H1 (cell line): Measurements from ENCODE around the gene QRICH1. TPM values are rescaled to one million over a fixed set of nuclear protein-coding genes. Genes with fewer than 3 reads are reported as not detected.

Source experiments
- CHD1 ChIP-seq: IDR thresholded peaks from 2 replicates; pipeline ENCODE4 v1.6.1; 2012; ENCODE audit warnings: low read depth, low read length, improper control_type of control experiment
- CHD7 ChIP-seq: fragments of 300-600 bp; sonication (generic); IDR thresholded peaks from 2 replicates; pipeline ENCODE4 v1.7.1; 2012; ENCODE audit warnings: low read length, moderate library complexity, mild to moderate bottlenecking, inconsistent platforms; ENCODE audit not compliant: insufficient replicate concordance
- CREB1 ChIP-seq: IDR thresholded peaks from 2 replicates; pipeline ENCODE4 v1.6.1; 2012; ENCODE audit warnings: inconsistent platforms
- HDAC2 ChIP-seq, 2 experiments: fragments of 300-600 bp in 1 of 2; sonication (generic) in 1 of 2; IDR thresholded peaks; 2 replicates each; pipeline ENCODE4 v1.6.1; 2011 to 2012; ENCODE audit warnings: low read depth in 2 of 2, low read length in 2 of 2, mild to moderate bottlenecking in 2 of 2, moderate library complexity in 2 of 2, borderline replicate concordance in 1 of 2, inconsistent platforms in 1 of 2
- HDAC6 ChIP-seq: IDR thresholded peaks from one replicate; pipeline ENCODE4 v1.7.1; 2012; ENCODE audit warnings: low read depth, mild to moderate bottlenecking, inconsistent platforms, low read length, moderate library complexity
- JUN ChIP-seq: IDR thresholded peaks from 2 replicates; pipeline ENCODE4 v1.6.1; 2011; ENCODE audit warnings: low read depth, mild to moderate bottlenecking, improper control_type of control experiment, low read length
- KDM5A ChIP-seq: fragments of 200-600 bp; IDR thresholded peaks from 2 replicates; pipeline ENCODE4 v1.7.1; 2012; ENCODE audit warnings: mild to moderate bottlenecking, low read length, inconsistent platforms, mixed read lengths
- PHF8 ChIP-seq: fragments of 200-600 bp; sonication (generic); conservative IDR thresholded peaks from 2 replicates; pipeline ENCODE4 v1.7.1; 2012; ENCODE audit warnings: low read depth, mild to moderate bottlenecking, inconsistent platforms, low read length, moderate library complexity
- POU5F1 ChIP-seq: IDR thresholded peaks from 2 replicates; pipeline ENCODE4 v1.6.1; 2011; ENCODE audit warnings: low read depth, mild to moderate bottlenecking, low read length, moderate library complexity
- RAD21 ChIP-seq, 2 experiments: IDR thresholded peaks in 1 of 2; conservative IDR thresholded peaks in 1 of 2; 2 replicates each; pipeline ENCODE4 v1.6.1; 2011; ENCODE audit warnings: low read depth in 2 of 2, low read length in 2 of 2, improper control_type of control experiment in 1 of 2, inconsistent platforms in 1 of 2, mild to moderate bottlenecking in 1 of 2, moderate library complexity in 1 of 2
- polyA plus RNA-seq, 7 experiments: library from polyadenylated mRNA; depleted of rRNA in 3 of 7; stranded (reverse) in 5 of 7; unstranded in 2 of 7; fragments of >200 nt in 5 of 7; fragments of 200-250 nt in 2 of 7; gene quantifications; 1 replicate in 5 of 7; 2 replicates in 1 of 7; 4 replicates in 1 of 7; pipeline versions ENCODE4 v1.2.1 to v1.2.3, GENCODE V29; 2011 to 2013; ENCODE audit warnings: missing spikeins in 2 of 7, mixed read lengths in 2 of 7
- total RNA-seq: library from RNA; stranded (reverse); fragmentation: NEBNext Ultra II Directional; extraction: Animal tissue kit (Norgen Biotek cat#: 25700); gene quantifications from 2 replicates; pipeline ENCODE4 v1.2.1, GENCODE V29; 2021

QRICH1 gene
- total and polyA plus RNA-seq, 2 of the 8 experiments (the other 6 are each of a cell fraction or from before 2014, with no cell fraction given) = 128 to 142 TPM

GRCh38 chr3:49120438-49121131, 26.7 kb upstream of the QRICH1 start, which contains the start of gene USP19 (continued):
- TF ChIP-seq CHD1 = no peak
- TF ChIP-seq CREB1 = peak; percentile 83
- TF ChIP-seq POU5F1 = no peak
- TF ChIP-seq KDM5A = 0 out of 2 replicates have a peak, but pooled peaks have one; percentile 27
- no peak; a peak in 1 of 4 replicates for TF ChIP-seq HDAC2 (IDR thresholded peaks at IDR 0.05; ENCODE audit: borderline replicate concordance in 1 of 2, low read depth in 2 of 2, low read length in 2 of 2)
- TF ChIP-seq RAD21 (IDR thresholded peaks at IDR 0.05 in 1 of 2, conservative IDR thresholded peaks at IDR 0.05 in 1 of 2; ENCODE audit: low read depth in 2 of 2, low read length in 2 of 2) = 0 out of 4 replicates have a peak, but pooled peaks of 1 of the 2 experiments have one; percentile 2
- no peak for TF ChIP-seq CHD7
- TF ChIP-seq PHF8 = peak; percentile 95
- no peak for TF ChIP-seq HDAC6
- no peak for TF ChIP-seq JUN
